HG03442 (cell line): ENCODE results near the gene SETBP1.

Experiments
- ATAC-seq: cut with Tn5 transposase; IDR thresholded peaks from one replicate; pipeline ENCODE4 v1.9.1; 2021; ENCODE audit warnings: mild to moderate bottlenecking, moderate library complexity; ENCODE audit not compliant: unreplicated experiment

The SETBP1 gene

DNA sequence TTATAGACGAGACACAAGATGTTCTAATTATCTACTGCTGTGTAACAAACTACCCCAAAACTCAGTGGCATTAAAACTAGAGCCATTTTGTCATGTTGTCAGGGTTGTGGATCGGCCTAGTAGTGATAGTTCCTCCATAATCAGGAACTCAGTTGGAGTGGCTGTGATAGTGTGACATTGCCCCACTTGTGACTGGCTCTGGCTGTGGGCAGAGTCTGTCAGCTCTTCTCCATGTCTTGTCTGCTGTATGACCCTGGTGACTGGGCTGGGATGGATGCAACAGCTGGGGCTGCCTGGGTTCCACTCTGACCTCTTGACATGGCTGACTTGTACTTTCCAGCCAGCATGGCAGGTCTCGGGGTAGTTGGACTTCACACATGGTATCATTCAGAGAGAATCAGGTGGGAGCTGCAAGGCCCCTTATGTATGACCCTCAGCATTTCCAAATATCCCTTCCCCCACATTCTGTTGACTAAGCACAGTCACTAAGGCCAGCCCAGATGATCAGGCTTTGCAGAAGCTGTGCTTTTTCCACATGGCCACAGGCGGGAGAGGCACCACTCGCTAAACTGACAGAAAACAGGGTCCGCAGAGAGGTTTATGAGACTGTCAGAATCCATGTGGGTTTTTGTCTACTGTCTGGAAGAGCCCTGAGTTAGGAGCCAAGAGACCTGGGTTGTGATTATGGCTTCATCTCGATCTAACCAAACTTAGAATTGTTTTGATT lies 50.3 kb downstream of the SETBP1 start:
- ATAC-seq = no peak

- peak; percentile 69 for ATAC-seq
These were observed 51.0 kb downstream of the SETBP1 start for GRCh38 chr18:44731530-44732237.

- no peak for ATAC-seq
These were observed 51.5 kb downstream of the SETBP1 start for GRCh38 chr18:44732238-44732563.

DNA sequence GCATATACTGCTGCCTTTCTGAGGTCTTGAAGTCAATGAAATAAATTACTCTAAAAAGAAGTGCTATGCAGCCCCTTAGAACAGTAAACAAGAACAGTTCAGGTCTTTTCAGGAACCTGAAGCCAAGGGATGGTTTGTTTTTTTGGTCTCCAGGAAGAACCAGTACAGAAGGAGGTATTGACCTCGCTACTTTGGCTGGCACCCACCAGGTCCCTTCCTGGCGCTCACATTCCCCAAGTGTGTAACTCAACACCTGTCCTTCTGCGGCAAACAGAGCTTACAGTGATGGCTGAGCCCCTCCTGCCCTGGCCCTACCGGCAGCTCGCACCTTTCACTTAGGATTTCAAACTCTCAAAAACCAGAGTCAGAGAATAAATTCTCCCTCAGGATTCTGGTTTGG lies 51.9 kb downstream of the SETBP1 start:
- ATAC-seq = no peak

GRCh38 chr18:44733069-44733753 lies 52.5 kb downstream of the SETBP1 start:
- ATAC-seq = no peak

- no peak for ATAC-seq
These were observed 53.2 kb downstream of the SETBP1 start for GRCh38 chr18:44733754-44734465.

GRCh38 chr18:44735096-44735495 lies 54.4 kb downstream of the SETBP1 start:
- no peak for ATAC-seq

DNA sequence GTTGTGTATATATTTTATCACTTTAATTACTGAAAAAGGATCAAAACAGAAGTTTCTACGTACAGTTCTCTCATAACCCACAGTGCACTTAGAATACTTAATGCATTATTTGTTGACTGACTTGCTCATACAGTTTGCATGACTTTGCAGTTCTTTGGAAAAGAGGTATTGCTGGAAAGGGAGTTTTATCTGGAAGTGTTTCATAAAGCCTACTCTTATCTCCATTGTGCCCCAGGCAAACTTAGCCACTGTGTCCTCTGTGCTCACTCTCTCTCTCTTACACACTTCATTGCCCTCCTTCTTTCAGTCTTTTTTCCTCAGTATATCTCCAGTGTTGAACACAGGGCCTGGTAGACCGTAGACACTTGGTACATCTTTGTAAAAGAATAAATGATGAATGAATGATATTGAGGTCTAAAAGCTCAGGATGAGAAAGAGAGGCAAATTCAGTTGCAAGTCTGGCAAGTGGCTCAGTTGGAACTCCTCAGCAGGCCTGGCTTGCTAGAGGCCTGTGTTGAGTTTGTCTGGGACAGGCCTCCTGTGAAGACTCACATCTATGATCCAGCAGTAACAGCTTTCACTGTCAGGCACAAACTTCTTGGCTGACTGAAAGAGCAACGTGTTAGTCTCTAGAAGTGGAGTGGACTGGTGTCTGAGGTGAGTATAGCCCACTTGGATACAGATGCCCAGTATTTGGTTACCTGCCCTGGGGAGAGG lies 56.1 kb downstream of the SETBP1 start:
- ATAC-seq = no peak

DNA sequence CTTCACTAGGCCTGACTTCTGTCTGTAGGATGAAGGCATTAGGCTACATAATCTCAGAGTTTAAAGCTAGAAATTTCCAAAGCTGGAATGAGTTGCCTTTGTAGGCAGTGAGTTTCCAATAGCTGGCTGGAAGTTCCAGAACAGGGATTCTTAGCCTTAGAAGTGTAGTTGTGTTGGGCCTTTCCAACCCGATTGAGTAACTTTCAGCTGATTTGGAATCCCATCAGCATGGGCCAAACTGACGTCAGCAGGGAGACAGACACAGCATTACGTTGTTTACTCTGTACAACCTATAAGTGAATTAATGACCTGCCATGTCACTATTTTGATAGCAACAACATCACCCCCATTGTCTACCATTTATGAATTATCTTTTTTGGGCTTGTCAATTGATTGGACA lies 56.9 kb downstream of the SETBP1 start:
- no peak for ATAC-seq

DNA sequence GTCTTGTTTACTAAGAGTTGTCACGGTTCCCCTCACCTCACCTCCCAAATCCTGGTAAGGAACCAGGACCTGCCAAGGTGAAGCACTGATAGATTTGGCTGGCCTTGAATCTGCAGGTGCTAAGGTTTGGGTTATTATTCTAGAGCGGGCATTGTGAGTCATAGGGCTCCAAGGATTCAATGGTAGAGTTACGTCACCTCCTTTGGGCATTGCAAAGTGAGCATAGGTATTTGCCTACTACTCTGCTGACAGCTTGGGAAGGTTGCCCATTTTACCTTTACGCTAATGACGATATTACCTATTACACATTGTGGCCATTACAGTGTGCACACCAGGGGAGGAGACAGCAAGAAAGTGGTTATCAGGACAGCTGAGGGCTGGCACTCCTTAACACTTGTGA lies 59.3 kb downstream of the SETBP1 start:
- ATAC-seq = no peak

DNA sequence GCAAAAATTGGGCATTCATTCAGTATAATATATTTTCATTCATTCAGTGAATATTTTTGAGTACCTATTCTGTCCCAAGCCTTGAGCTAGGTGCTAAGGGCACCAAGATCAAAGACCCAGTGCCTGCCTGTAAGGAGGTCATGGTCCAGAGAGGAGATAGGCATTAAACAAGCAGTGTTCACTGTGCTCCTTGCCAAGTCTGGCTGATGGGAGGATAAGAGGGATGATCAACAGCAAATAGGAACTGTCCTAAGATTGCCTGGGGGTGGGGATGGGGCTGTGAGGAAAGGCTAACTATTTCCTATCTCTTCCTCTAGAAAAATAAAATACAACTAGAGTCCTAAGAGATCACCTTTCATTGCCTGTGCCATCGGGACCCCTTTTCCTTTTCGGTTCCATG lies 60.4 kb downstream of the SETBP1 start:
- no peak for ATAC-seq

- no peak for ATAC-seq
These were observed 60.8 kb downstream of the SETBP1 start for GRCh38 chr18:44741511-44741910.

DNA sequence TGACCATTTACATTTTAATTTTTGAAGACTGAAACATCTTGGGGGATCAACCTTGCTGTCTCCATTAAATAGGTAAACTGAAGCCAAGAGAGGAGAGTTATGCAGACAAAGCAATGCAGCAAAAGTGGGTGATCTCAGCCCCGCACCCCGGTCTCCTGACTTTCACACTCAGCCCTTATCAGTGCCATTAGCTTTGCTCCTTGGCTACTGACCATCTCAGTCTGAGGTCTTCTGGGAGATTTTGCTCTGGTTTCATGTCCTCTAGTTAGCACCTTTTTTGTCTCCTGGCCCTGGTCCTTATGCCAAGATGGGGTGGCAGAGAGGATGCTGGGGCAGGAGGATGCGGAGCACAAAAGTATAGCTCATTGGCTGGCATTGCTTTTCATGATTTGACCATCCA lies 61.4 kb downstream of the SETBP1 start:
- ATAC-seq = no peak

DNA sequence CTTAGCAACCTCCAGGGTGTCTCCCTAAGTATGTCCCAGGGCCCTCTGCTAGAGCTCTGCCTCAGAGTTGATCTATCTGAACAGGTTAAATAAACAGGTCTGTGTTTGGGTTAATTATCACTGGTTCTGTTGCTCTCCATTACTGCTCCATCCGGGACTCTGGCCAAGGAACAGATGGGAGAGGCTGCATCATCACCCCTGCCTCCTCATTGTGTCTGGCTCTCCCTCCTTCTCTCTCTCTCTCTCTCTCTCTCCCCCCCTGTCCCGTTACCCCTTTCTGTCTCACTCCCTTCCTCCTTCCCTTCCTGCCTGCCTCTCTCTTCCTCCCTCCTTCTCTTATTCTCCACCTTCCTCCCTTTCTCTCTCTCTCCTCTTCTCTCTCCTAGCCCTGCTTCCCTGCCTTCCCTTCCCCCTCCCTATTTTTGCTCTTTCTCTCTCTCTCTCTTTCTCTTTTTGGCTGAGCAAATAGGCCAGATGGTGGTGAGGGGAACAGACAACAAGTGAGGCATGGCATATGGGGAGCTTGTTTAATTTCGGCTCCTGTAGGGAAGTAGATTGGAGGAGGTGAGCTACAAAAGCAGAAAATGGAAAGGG lies 62.1 kb downstream of the SETBP1 start:
- ATAC-seq = no peak

- no peak for ATAC-seq
These were observed 62.9 kb downstream of the SETBP1 start for GRCh38 chr18:44743631-44744030.

- no peak for ATAC-seq
These were observed 63.8 kb downstream of the SETBP1 start for GRCh38 chr18:44744161-44745121.

GRCh38 chr18:44747157-44747556 lies 66.5 kb downstream of the SETBP1 start:
- ATAC-seq = no peak

DNA sequence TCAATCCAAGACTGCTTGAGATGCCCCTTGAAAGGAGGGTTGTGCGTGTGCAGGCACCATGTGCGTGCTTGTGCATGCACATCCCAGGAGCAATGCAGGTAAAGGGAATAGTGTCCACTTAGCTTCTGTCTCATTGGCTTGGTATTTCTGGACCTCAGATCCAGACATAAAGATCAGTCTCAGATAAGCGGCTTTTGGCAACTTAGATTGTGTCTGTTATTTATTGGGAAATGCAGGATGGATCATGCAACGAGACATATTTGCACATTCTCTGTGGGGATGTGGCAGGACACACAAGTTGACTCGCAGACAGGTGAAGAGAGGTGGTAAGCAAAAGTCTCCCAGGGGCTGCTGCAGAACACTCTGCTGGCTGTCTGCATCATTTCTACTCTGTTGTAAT lies 67.9 kb downstream of the SETBP1 start:
- no peak for ATAC-seq

DNA sequence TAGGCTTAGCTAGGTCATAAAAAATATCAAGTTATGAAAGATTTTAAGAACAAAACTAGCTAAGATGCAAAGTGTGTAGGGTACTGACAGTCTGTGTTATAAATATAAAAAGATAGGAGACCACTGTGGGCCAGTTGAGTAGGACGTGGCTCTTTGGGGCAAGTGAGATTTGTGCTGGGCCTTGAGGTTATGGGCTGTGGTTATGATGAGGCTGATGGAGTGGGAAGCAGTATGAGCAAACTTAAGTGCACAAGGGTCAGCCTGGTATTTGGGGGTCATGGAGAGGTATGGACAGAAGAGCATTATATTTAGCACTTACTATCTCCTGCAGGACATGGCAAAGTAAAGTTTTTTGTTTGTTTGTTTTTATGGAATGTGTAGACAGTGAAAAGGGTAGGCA lies 70.1 kb downstream of the SETBP1 start:
- ATAC-seq = no peak
